ENCODE data around the gene MS4A3. TPM values are rescaled to one million over a fixed set of nuclear protein-coding genes. Genes with fewer than 3 reads are reported as not detected.
"Not testable (repeated sequence)": the region's sequence is repeated elsewhere in the genome, so short reads cannot be mapped to it uniquely, and the experiment has no call there.

The MS4A3 gene
- total RNA-seq, 1 donor from 2014 or later = not detected

DNA sequence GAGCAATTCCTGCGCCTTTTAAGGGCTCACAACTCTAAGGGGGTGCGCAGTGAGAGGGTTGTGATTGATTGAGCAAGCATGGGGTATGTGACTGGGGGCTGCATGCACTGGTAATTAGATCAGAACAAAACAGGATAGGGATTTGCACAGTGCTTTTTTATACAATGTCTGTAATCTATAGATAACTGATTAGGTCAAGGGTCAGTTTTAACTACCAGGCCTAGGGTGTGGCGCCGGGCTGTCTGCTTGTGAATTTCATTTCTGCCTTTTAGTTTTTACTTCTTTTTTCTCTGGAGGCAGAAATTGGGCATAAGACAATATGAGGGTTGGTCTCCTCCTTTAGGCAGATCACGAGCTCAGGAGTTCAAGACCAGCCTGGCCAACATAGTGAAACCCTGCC is 52.2 kb downstream of the MS4A3 start:
- H3K27me3 Mint-ChIP-seq; H3K36me3 Mint-ChIP-seq (ENCODE audit: low read depth); H3K27ac Mint-ChIP-seq; H3K4me1 Mint-ChIP-seq; H3K9me3 Mint-ChIP-seq; H3K4me3 Mint-ChIP-seq; intact Hi-C loops (cut with micrococcal nuclease); DNase-seq: not testable (repeated sequence)

DNA sequence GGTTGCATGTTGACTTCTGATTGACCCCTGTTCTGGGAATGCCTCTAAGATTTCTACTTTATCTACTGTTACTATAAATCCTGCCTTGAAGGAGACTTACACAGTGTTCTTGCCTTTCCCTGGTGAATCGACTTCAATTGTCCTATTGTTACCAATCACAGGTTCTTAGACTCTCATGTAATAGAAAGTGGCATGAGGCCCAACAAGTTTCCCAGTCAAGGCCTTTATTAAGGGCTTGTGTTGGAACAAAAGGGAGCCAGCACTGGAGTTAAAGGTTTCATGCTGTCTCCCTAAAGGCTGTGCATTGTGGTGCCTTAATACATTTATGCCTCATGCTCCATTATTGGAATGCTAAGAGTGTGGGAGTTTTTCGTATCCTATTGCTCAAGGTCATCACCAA is 55.3 kb downstream of the MS4A3 start:
- Mint-ChIP-seq H3K27ac (no peak overlapping the region), H3K4me3 (no peak overlapping the region), H3K9me3 (no peaks in the 10 kb centered on the region), H3K27me3 (peaks cover 3% of the 10 kb centered on the region), H3K4me1 (no peaks in the 10 kb centered on the region), H3K36me3 (ENCODE audit: low read depth) (no peaks in the 10 kb centered on the region)
- intact Hi-C loops (cut with micrococcal nuclease) = no loop called here
- no peak for DNase-seq

DNA sequence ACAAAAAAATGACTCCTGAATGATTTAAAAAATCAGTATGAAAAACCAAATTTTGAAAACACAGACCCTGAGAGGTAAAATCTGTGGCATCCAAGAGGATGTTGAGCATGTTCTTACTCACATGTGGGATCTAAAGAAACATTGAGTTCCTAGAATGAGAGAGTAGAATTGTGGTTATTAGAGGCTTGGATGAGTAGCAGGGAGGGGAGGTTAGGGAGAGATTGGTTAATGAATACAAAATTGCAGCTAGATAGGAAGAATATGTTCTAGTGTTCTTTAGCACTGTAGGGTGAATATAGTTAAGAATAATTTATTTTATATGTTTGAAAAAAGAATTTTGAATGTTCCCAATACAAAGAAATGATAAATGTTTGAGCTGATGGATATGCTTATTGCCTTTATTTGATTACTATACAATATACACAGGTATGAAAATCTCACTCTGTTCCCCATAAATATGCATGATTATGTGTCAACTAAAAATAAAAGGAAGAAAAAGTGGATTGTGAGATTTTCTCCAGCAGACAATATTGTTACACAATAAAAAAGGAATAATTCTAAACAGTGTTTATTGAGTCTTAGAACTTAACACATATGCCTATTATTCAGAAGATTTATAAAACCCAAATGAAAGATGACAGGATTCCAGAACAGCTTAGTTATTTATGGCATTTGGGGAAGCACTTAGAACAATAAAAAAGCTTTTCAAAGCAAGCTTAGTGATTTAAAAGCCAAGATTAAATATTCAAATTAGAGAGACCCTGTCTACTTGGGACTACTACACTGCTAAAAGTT is 60.7 kb downstream of the MS4A3 start:
- H3K4me1 Mint-ChIP-seq = no peaks in the 10 kb centered on the region
- no peak for DNase-seq
- no peak overlapping the region for H3K27ac Mint-ChIP-seq
- intact Hi-C loops (cut with micrococcal nuclease) = no loop called here
- no peaks in the 10 kb centered on the region for H3K9me3 Mint-ChIP-seq
- H3K36me3 Mint-ChIP-seq (ENCODE audit: low read depth) = no peaks in the 10 kb centered on the region
- H3K4me3 Mint-ChIP-seq = no peak overlapping the region
- H3K27me3 Mint-ChIP-seq = peaks cover 5% of the 10 kb centered on the region

GRCh38 chr11:60118338-60118737 is 61.9 kb downstream of the MS4A3 start:
- Mint-ChIP-seq H3K27ac (no peak overlapping the region), H3K27me3 (peaks cover 5% of the 10 kb centered on the region), H3K9me3 (no peaks in the 10 kb centered on the region), H3K36me3 (ENCODE audit: low read depth) (no peaks in the 10 kb centered on the region), H3K4me3 (no peak overlapping the region), H3K4me1 (no peaks in the 10 kb centered on the region)
- intact Hi-C loops (cut with micrococcal nuclease) = no loop called here
- DNase-seq = no peak

DNA sequence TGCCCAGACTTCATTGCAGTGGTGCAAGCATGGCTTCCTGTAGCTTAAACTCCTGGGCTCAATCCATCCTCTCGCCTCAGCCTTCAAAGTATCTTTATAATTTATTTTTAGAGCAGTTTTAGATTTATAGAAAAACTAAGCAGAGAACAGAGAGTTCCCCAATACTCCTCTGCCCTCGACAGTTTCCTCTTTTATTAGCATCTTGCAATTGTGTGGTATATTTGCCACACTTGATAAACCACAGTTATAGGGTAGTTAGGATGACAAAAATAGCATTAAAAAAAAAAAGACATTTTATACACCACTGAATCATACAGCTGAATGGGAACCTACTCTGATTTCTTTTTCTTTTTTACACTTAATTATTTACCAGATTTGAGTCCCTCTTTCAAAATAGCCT is 63.2 kb downstream of the MS4A3 start:
- peaks cover 2% of the 10 kb centered on the region for H3K27me3 Mint-ChIP-seq
- H3K27ac Mint-ChIP-seq = no peak overlapping the region
- DNase-seq = no peak
- H3K9me3 Mint-ChIP-seq = no peaks in the 10 kb centered on the region
- intact Hi-C loops (cut with micrococcal nuclease) = no loop called here
- no peaks in the 10 kb centered on the region for H3K36me3 Mint-ChIP-seq (ENCODE audit: low read depth)
- no peak overlapping the region for H3K4me3 Mint-ChIP-seq
- no peaks in the 10 kb centered on the region for H3K4me1 Mint-ChIP-seq

Other genes with a start within 250 kb of the MS4A3 start
- 96.8 and 97.4 TPM in 2 replicates for gene MRPL16, start 245.9 kb upstream of the MS4A3 start, total RNA-seq
- not detected in 2 replicates for gene CBLIF, start 211.2 kb upstream of the MS4A3 start, total RNA-seq
- gene TCN1, start 190.2 kb upstream of the MS4A3 start, total RNA-seq = not detected in 2 replicates
- gene OOSP3, start 177.9 kb upstream of the MS4A3 start, total RNA-seq = not detected in 2 replicates
- gene OOSP1, start 118.2 kb upstream of the MS4A3 start, total RNA-seq = not detected in 2 replicates
- not detected in 2 replicates for gene OOSP4A, start 92.6 kb upstream of the MS4A3 start, total RNA-seq
- gene OOSP4B, start 39.5 kb upstream of the MS4A3 start, total RNA-seq = not detected in 2 replicates
- gene OOSP2, start 16.3 kb upstream of the MS4A3 start, total RNA-seq = not detected in 2 replicates
- not detected in 2 replicates for gene MS4A2, start 32.0 kb downstream of the MS4A3 start, total RNA-seq
- gene MS4A6A, start 126.4 kb downstream of the MS4A3 start, total RNA-seq = 0.28 TPM in 1 of 2 replicates, not detected in the other
- 0.28 TPM in 1 of 2 replicates, not detected in the other for gene MS4A4E, start 186.5 kb downstream of the MS4A3 start, total RNA-seq
- gene MS4A4A, start 224.0 kb downstream of the MS4A3 start, total RNA-seq = not detected in 2 replicates

All from activated CD4-positive, alpha-beta T cell treated with anti-CD3 and anti-CD28 coated beads, Interleukin-2, amount 10 ng/mL, durations not matched to agents 24 days and 14 days (primary cell).